ENCODE results near the gene HEATR5A.
"Not testable (repeated sequence)": the region's sequence is repeated elsewhere in the genome, so short reads cannot be mapped to it uniquely, and the experiment has no call there.

The HEATR5A gene

DNA sequence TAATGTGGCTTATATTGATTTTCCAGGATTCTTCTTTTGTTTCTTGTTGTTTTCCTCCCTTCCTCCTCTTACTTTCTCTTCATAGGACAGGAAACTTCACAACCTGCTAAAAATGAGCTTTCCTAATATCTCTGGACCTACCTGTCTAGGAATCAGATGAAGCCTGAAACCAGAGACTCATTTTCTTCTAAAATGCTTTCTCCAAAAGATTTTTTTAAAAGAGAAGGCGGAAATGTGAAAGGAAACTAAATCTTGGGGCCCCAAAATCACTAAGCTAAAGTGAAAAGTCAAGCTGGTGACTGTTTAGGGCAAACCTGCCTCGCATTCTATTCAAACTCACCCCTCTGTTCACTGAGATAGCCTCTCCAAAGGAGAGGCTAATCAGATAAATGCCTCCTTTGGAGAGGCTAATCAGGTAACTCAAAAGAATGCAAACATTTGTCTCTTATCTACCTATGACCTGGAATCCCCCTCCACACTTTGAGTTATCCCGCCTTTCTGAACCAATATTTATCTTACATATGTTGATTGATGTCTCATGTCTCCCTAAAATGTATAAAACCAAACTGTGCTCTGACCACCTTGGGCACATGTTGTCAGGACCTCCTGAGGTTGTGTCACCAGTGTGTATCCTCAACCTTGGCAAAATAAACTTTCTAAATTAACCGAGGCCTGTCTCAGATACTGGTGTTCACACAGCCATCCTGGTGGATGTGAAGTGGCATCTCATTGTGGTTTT is 140.0 kb downstream of the HEATR5A start:
- no peak for DNase-seq

DNA sequence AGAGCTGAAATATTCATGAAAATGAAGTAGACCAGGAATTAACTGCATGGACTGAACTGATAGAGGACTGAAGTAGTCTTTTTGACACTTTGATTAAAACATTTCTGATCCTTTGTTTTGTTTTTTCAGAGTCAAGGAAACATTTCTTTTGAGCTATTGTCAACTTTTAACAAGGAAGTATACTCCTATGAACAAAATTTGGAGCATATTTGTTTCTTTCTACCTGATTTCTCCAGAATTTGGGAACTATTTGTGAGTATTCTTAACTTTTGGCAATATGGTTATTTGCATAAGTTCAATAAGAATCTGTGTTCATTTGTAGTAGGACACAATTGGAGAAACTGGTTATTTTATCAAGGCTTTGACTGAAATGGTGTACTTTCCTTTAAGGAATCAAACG is 141.5 kb downstream of the HEATR5A start:
- no peak for DNase-seq

DNA sequence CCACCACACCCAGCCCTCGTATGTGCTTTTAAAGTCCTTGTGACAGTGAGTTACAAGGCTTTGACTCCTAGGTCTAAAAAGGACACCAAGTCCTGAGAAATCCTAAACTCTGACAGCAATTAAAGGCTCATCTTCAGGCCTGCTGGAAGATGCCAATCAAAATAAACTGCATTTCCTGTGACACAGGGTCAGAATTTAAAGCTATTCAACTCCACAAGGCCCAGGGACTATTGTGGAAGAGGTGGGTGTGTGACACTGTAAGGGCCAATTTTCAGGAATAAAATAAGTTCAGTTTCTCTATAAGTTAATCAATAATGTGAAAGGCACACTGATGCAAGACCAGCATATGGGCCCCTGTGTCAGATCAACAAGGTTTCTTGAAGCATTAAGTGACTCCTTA is 143.3 kb downstream of the HEATR5A start:
- no peak for DNase-seq

DNA sequence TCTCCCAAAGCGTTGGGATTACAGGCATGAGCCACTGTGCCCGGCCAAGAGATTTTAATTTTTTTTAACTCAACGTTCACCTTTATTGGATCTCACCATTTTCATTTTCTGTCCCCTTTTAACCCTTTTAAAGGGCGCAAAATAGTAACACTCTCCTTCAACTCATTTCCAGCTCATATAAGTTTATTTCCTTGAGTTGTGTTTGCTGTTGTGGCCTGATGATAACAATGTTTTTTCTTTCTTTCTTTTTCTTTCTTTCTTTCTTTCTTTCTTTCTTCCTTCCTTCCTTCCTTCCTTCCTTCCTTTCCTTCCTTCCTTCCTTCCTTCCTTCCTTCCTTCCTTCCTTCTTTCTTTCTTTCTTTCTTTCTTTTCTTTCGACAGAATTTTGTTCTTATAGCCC is 143.9 kb downstream of the HEATR5A start:
- DNase-seq: not testable (repeated sequence)

DNA sequence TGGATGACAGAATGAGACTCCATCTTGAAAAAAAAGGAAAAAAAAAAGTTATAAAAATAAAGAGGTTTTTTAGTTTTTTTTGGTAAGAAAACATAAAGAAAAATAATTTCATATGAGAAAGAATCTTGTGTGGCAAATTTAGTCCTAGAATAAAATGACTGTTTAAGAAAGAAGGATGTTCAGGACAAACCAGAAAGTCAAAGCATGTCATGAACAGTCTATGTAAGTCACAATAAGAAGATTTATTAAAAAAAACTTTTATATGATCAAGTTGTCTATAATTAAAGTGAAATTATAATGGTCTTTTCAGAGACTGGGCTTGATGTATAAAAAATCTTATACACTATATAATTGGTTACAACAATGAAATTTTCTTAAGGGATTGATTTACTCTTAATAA is 144.6 kb downstream of the HEATR5A start:
- no peak for DNase-seq

DNA sequence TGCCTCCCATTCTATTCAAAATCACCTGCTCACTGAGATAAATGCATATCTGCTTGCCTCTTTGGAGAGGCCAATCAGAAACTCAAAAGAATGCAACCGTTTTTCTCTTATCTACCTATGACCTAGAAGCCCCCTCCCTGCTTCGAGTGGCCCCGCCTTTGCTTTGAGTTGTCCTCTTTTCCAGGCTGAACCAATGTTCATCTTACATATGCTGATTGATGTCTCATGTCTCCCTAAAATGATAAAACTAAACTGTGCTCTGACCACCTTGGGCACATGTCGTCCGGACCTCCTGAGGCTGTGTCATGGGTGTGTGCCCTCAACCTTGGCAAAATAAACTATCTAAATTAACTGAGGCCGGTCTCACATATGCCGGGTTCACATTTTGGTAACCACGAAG is 148.7 kb downstream of the HEATR5A start:
- DNase-seq: no peak

DNA sequence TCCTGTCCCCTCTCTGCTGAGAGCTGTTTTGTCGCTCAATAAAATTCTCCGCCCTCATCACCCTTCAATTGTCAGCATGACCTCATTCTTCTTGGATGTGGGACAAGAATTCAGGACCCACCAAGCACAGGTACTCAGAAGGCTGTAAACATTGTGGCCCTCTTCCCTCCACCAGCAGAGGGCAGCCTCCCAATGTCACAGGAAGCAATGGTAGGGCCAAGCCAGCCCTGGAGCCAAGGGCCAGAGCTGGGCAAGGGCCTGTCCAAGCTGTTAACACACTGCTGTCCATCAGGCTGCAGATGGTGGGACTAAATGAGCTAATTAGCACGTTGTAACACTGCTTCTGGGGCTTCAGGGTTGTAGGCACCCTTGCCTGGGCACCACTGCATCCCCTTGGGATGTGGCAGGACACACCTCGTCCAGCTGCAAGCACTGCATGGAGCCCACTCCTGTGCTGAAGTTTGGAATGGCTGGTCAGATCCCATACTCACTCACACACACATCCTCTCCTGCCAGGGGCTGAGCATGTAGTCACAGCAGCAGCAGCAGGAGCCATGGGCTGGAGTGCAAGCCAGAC is 150.1 kb downstream of the HEATR5A start:
- DNase-seq: no peak

DNA sequence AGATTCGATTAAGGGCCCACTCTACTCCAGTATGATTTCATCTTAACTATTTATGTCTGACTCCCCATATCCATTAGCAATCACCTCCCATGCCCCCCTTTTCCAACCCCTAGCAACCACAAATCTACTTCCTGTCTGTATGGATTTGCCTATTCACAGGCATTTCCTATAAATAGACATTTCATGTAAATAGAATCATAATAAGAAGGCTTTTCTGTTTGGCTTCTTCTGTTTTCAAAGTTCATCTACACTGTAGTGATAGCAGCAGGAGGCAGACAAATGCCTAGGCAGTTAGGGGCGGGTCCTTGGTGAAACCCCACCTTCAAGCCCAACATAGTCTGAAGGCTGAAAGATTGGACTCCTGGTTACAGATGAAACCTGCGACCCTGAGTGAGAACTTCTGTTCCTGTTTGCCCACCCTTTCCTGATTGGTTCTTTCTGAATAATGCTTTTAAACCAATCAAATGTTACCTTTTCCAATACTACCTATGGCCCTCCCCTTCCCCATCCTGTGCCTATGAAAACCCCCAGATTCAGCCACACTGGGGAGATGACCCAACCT is 150.6 kb downstream of the HEATR5A start:
- DNase-seq: no peak

DNA sequence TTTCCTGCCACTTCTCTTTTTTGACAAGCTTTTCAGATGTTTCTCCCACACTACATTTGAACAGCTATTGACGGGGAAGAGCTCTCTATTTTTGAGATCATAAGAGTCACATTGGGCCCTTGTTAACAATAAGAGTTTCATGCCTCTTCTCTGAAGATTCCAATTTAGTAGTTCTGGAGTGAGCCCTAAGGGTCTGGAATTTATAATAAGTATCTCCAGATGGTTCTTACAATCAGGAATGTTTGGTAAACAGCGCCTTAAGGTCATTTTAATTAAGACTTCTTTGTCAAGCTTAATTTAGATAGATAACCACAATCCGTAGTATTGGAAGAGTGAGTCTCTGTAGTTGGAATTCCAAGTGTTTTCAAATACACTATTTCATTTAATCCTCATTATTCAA is 152.1 kb downstream of the HEATR5A start:
- DNase-seq: no peak

DNA sequence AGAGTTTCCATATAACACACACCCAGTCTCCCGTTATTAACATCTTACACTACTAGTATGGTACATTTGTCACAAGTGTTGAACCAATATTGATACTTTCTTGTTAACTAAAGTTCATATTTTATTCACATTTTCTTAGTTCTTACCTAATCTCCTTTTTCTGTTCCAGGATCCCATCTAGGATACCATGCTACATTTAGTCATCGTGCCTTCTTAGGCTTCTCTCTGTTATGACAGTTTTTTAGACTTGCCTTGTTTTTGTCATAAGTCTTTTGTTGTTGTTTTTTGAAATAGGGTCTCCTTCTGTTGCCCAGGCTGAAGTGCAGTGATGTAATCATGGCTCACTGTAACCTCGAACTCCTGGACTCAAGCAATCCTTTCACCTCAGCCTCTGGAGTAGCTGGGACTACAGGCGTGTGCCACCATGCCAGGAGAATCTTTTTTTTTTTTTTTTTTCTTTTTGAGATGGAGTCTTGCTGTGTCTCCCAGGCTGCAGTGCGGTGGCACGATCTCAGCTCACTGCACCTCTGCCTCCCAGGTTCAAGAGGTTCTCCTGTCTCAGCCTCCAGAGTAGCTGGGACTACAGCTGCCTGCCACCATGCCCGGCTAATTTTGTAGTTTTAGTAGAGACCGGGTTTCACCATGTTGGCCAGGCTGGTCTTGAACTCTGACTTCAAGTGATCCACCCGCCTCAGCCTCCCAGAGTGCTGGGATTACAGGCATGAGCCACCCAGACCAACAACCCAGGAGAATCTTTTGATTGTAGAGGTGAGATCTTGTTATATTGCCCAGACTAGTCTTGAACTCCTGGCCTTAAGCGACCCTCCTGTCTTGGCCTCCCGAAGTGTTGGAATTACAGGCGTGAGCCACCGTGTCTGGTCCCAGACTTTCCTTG is 153.7 kb downstream of the HEATR5A start:
- DNase-seq: no peak

DNA sequence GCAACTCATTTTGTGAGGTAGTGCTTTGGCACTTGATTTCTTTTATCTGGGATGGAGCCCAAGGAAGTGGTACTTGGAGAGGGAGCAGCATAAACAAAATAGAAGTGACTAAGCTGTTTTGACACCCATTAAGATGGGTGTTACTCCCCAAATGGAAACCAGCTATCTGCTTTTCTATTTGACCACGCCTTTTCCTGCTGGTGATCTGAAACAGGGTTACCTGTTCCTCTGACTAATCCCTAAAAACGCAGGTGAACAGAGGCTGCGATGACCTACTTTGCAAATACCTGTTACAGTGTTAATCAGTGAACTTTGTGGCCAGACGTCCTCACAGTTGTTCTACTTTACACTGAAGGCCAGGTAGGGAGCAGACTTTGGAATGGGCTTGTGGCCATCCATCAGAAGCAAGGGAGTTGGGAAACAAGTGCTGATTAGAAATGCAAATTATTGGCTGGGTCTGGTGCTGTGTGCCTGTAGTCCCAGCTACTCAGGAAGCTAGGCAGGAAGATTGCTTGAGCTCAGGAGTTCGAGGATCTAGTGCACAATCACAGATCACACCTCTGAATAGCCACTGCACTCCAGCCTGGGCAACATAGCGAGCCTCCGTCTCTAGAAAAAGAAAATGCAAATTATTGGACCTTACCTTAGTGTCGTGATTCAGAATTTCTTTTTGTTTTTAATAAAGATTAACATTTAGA is 154.5 kb downstream of the HEATR5A start:
- no peak for DNase-seq

DNA sequence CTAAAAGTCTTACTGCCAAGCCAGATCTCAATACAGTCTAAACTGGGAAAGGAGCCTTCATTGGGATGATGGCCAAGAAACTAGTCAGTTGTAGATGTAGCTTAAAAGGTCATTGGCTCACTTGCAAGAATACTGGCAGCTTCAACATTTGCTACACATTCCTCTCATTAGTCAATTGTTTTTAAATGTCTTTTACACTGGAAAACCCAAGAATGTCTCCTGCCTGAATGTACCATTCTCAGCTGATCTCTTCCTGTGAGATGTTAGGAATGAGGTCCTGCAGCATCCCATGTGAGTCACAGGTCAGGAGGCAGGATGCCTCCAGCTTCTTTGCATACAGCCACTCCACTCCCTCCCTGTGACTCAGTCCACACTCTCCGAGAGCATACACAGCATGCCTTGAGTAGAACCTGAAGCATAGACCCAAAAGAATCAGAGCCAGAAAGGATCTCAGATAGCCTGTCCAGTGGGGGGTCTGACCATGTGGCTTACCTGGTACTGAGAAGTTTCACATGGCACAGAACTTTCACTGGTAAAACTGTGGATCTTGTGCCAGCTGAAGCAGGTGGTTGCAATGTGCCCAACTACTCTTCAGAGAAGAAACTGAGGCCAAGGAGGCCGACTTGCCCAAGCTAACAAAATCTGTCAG is 156.7 kb downstream of the HEATR5A start:
- no peak for DNase-seq

DNA sequence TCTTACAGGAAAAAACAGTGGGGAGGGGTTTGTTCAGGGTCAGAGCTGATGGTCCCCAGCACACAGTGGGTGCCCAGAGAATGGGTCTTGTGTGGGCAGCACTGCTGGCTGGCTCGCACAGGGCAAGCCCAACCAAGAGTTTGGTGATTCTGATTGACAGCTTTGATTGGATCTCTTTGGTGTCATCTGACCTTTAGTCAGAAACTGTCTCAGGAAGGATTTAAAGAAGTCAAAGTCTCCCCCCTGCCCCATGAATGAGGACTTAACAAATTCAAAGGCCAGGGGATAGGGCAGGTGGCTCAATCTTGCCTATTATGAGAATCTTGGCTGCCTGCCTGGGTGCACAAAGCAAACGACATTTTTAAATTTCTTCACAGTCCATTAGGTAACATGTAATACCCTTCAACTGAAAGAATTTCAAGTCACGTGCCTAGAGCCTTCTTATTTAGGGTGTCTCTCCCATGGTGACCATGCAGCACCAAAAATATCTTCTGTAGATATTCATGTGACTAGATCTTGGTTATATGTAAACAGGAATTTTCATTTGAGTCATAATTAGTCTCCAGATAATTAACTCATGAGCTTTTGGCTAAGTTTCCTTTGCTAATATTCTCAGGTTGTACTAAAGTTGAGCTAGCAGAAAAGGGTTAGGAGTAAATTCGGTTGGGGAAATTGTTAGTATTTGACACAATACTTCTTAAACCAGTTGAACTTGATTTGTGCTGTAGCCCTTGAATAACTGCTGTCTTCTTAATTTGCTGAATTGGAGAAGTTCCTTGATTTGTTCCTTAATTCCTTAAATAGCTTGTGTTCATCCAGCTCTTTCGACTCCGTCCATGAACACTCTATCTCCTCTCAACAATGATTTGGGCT is 158.3 kb downstream of the HEATR5A start:
- DNase-seq: no peak

DNA sequence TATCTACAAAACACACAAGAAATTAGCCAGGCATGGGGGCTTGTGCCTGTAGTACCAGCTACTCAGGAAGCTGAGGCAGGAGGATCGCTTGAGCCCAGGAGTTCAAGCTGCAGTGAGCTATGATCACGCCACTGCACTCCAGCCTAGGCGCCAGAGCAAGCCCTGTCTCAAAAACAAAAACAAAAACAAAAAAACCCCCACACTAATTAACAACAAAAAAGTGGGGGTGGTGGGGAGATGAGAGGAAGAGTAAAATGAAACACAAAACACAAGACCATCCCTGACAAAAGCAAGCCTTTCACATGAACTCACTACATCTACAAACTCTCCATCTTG is 158.9 kb downstream of the HEATR5A start:
- DNase-seq: no peak

DNA sequence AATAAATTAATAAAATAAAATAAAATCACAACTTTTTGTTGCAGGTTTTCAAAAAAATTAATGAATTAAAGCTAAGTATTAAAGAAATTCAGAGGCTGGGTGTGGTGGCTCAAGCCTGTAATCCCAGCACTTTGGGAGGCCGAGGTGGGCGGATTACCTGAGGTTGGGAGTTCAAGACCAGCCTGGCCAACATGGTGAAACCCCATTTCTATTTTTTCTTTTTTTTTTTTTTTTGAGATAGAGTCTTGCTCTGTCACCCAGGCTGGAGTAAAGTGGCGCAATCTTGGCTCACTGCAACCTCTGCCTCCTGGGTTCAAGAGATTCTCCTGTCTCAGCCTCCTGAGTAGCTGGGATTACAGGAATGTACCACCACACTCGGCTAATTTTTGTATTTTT is 161.3 kb downstream of the HEATR5A start:
- DNase-seq: not testable (repeated sequence)

DNA sequence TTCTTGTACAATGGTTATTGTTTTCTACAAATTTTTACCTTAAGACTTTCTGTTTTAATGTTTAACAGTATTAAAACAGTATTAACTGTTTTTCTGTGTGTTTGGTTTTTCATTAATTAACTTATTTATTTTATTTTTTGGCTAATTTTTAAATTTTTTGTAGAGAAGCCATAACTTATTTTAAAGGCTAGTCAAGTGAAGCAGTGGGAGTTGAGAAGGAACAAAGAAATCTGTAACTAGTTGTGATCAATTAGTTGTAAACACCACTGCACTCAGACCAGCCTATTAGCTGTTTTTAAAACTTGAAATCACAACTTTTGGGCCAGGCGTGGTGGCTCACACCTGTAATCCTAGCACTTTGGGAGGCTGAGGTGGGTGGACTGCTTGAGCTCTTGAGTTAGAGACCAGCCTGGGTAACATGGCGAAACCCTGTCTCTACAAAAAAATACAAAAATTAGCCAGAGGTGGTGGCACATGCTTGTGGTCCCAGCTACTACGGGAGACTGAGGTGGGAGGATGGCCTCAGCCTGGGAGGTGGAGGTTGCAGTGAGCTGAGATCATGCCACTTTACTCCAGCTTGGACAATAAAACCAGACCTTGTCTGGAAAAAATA is 161.8 kb downstream of the HEATR5A start:
- no peak for DNase-seq

DNA sequence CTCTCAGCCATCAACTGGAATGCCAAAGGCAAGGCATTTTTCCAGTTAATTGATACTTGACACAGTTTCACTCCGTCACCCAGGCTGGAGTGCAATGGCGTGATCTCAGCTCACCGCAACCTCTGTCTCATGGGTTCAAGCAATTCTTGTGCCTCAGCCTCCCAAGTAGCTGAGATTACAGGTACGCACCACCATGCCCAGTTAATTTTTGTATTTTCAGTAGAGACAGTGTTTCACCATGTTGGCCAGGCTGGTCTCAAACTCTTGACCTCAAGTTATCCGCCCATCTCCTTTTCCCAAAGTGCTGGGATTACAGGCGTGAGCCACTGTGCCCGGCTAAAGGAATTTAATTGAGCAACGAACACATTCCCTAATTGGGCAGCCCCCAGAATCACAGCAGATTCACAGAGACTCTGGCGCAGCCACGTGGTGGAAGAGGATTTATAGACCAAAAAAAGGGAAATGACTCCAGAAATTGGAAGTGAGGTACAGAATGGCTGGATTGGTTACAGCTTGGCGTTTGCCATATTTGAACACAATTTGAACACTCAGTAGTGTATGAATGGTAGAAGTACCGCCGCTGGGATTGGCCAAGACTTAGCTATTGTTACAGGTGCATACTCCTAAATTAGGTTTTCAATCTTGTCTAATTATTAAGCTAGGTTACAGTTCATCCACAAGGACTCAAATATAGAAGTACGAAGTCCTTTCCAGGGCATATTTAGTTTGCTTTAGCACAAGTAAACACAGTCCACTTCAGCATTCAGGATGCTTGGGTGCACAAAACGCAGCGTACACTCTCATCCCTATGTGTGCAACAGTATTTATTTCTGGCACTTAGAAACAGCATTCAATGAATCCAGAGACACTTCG is 162.6 kb downstream of the HEATR5A start:
- not testable (repeated sequence) for DNase-seq

DNA sequence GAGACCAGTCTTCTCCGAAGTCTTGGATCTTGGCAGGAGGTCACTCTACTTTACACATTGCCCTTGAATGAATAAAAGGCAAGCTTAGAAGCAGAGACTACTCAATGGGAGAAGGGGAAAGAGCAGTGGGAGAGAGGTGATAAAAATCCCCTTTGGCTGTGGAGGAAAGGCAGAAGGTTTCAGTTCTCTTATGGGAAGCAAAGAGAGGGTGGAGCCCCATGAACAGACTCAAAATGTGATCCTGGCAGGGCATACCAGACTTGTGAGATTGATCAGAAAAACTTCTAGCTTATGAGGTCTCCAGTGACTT is 163.2 kb downstream of the HEATR5A start:
- DNase-seq: no peak

DNA sequence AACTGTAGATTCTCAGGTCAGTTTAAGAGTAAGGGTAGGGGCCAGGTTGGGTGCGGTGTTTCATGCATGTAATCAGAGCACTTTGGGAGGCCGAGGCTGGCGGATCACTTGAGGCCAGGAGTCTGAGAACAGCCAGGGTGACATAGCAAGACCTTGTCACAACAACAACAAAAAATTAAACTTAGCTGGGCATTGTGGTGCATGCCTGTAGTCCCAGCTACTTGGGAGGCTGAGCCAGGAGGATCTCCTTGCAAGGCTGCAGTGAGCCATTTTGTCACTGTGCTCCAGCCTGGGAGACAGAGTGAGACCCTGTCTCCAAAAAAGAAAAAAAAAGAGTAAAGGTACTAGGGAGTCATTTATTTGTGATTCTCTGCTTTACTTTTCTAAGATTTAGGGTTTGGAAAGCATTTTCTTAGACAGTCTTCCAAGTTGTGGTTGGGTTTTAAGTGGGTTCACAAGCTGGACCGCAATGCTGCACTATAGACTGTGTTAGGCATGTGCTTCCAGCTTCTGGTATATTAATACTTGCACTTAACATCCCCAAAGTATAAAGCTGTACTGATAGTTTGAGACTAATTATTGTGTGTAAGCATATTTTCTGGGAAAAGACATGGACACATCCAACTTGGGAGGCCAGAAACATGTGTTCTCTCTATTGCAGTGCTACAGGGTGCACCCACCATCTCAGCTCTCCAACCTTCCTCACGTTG is 163.7 kb downstream of the HEATR5A start:
- no peak for DNase-seq

DNA sequence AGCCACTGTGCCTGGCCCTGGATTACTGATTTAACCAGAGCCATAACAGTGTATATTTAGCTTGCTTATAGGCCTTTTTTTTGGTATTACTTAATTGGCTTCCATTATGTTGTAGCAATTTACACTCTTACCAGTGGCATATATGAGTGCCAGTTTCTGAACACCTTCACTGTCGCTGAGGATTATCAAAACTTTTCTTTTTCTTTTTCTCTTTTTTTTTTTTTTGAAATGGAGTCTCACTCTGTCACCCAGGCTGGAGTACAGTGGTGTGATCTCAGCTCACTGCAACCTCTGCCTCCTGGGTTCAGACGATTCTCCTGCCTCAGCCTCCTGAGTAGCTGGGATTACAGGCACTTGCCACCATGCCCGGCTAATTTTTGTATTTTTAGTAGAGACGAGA is 164.4 kb downstream of the HEATR5A start:
- not testable (repeated sequence) for DNase-seq
